GM12872 (cell line): ENCODE data around the gene SLC44A5.

Experiments used
- TF ChIP-seq, protein P1 (sequence below): IDR thresholded peaks from 3 replicates; pipeline ENCODE4 v1.5.1; 2011; ENCODE audit warnings: low read depth, mild to moderate bottlenecking, low read length, moderate library complexity; ENCODE audit not compliant: insufficient read depth

SLC44A5 gene

DNA sequence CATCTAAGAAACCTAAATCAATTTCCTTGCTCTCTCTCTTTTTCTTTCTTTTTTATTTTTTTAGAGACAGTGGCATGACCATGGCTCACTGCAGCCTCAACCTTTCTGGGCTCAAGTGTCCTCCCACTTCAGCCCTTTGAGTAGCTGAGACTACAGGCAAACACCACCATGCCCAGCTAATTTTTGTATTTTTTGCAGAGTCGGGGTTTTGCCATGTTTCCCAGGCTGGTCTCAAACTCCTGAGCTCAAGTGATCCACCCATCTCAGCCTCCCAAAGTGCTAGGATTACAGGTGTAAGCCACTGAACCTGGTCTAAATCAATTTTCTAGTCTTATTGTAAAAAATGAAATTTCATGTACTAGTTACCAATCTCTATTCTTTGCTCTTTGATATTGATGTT is 367.8 kb downstream of the SLC44A5 start:
- TF ChIP-seq, protein P1, sequence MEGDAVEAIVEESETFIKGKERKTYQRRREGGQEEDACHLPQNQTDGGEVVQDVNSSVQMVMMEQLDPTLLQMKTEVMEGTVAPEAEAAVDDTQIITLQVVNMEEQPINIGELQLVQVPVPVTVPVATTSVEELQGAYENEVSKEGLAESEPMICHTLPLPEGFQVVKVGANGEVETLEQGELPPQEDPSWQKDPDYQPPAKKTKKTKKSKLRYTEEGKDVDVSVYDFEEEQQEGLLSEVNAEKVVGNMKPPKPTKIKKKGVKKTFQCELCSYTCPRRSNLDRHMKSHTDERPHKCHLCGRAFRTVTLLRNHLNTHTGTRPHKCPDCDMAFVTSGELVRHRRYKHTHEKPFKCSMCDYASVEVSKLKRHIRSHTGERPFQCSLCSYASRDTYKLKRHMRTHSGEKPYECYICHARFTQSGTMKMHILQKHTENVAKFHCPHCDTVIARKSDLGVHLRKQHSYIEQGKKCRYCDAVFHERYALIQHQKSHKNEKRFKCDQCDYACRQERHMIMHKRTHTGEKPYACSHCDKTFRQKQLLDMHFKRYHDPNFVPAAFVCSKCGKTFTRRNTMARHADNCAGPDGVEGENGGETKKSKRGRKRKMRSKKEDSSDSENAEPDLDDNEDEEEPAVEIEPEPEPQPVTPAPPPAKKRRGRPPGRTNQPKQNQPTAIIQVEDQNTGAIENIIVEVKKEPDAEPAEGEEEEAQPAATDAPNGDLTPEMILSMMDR, result no peak

DNA sequence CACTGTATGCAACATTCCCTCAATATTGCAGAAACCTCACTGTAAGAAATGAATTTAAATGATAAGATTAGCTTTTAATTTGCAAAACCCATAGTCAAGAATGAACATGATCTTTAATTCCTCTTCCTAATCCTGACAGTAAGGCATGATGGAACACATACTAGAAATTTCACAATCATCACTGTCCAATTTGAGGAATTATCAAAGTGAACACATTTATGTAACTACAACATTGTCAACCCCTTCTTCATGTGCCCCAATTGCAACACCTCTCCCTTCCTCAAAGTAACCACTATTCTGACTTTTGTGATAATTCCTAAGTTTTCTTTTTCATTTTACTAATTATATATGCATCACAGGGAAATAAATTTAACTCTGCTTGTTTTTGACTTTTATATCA is 373.6 kb downstream of the SLC44A5 start:
- TF ChIP-seq, protein P1, result no peak

DNA sequence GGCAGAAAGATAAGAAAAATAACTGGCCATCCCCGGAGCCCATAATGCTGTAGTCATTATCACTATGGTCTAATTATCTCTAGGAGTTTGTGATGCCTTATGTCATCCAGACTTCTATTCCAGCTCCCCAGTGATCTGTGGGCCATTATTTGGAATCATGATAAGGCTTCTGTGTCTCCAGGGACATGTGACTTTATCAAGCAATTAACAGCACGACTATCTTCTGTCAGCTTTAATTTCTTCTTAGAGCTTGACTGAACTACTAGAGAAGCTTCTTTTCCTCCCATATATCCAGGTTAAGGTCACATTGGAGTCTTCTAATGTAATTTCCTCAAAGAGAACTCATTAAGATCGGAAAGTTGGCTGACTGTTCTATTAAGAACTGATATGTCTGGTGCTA is 376.4 kb downstream of the SLC44A5 start:
- TF ChIP-seq, protein P1, result no peak

DNA sequence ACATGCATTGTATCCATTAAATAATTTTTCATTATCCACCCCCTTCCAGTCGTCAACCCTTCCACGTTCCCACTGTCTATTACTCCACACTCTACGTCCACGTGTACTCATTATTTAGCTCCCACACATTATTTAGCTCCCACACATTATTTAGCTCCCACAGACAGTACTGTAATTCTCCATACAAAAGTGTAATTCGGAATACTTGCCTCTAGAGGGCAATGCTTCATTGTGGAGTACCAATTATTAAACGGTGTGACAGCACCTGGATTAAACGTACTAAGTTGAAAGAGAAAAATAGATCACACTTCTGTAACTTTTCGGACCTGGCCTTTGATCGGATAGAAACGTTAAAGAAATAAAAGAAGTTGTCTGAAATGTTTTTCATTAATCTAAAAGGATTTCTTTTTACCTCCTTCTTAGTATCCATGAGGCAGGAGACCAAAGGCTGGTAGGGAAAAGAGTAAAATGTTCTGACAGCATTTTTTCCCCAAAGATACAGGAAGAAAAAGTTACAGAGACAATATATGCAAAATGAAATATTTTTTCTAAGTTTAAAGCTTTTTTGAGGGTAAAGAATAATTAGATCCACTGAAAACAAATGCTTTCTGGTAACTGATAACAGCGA is 377.5 kb downstream of the SLC44A5 start:
- TF ChIP-seq, protein P1, result peak; percentile 55

DNA sequence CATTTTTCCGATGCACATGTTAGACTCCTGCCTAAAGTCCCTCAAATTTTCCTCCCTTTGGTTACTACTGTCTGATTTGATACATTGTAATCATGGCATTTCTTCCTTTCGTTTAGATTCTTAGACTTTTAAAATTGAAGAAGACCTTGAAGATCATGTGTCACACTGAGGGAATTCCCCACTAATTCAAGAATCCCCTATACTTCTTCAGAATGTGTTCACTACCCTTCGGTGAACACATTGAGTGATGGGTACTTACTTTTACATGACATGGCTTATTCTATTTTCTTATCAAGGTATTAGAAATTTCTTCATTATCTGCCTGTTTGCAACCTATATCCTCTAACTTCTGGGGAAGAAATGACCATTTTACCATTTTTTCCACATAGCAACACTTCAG is 390.8 kb downstream of the SLC44A5 start:
- TF ChIP-seq, protein P1, result no peak

DNA sequence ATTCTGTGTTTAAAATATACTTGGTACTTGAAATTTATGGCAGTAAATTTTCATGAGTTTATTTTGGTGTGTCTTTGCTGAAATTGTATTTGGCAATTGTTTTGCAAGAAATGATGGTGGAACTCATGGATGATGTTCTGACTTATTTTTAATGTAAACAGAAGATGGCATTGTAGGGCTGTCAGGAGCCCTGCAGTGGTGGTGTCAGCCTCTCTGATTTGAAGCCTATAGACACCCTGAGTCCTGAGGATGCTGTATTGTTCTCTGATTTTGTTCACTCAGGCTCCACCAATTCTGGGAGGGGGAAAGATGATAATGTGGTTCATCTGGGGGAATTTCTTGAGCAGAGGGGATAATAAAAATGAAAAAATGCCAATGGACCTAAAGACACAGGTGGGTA is 396.9 kb downstream of the SLC44A5 start:
- TF ChIP-seq, protein P1, result no peak

DNA sequence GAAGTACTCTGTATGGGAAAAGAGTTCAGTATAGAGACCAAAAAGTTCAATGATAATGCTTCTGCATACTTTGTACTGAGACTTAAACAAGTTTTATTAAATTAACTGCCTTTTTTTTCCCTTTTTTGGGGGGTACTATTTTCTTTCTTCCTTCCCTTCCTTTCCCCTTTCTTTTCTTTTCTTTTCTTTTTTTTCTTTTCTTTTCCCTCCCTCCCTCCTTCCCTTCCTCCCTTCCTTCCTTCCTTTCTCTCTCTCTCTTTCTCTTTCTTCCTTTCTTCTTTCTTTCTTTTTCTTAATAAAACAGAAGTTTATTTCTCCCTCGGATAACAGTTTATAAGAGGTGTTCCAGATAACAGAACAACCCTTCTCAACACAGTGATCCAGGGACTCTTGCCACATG is 399.3 kb downstream of the SLC44A5 start:
- TF ChIP-seq, protein P1, result no peak
